ENCODE results near the gene RHBG.
"Not testable (repeated sequence)": the region's sequence is repeated elsewhere in the genome, so short reads cannot be mapped to it uniquely, and the experiment has no call there.

Gene RHBG, protein sequence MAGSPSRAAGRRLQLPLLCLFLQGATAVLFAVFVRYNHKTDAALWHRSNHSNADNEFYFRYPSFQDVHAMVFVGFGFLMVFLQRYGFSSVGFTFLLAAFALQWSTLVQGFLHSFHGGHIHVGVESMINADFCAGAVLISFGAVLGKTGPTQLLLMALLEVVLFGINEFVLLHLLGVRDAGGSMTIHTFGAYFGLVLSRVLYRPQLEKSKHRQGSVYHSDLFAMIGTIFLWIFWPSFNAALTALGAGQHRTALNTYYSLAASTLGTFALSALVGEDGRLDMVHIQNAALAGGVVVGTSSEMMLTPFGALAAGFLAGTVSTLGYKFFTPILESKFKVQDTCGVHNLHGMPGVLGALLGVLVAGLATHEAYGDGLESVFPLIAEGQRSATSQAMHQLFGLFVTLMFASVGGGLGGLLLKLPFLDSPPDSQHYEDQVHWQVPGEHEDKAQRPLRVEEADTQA

DNA sequence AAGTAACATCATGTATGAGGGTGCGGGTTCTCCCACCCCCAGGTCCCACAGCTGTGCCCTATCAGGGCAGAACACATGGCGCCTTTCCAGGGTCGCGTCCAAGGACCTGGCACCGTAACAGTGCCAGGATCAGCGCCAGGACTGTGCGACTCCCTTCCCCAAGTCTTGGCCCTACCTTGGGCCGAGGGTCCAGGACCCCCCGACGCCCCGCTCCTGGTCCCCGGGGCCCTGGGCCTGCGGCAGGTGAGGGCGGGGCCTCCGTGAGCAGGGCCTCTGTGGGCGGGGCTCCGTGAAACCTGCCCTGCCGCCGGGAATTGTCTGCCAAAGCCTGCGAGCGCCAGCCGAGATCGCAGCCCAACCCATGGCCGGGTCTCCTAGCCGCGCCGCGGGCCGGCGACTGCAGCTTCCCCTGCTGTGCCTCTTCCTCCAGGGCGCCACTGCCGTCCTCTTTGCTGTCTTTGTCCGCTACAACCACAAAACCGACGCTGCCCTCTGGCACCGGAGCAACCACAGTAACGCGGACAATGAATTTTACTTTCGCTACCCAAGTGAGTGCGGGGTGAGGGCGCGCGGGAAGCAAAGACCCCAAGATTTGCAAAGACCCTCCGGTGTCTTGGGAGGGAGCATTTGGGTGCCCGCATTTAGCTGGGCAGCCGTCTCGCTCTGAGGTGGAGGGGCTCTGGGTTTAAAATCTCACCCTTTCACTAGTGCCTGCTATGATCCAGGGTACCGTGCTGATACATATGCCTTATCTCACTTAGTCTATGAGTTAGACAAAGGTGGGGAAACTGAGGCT lies at the start of gene RHBG:
Gene RHBG (plus strand): TSS at position 323 of the 796 bp plus-strand sequence. CDS start 39 bp downstream, at position 362.
- DNase-seq (ENCODE audit: low read depth, low spot score): peak; percentile 87

DNA sequence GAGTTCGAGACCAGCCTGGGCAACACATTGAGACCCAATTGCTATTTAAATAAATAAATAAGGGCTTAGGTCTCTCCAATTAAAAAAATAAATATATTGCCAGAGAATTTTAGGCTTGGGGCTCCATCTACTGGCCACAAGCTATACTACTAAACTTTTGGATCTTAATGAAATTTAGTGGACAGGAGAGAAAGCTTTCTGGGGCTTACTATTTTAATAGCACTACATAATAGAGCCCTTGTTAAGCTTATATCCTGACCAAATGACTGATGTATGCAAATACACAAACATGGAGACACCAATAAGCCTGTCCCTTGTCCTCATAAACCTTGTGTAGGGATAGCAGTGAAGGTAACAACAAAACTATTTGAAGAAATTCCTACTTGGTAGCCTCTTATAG lies 49.3 kb upstream of the RHBG start:
- DNase-seq (ENCODE audit: low read depth, low spot score): no peak

GRCh38 chr1:156320560-156320959 lies 48.5 kb upstream of the RHBG start:
- no peak for DNase-seq (ENCODE audit: low read depth, low spot score)

- DNase-seq (ENCODE audit: low read depth, low spot score): not testable (repeated sequence)
Measured at GRCh38 chr1:156323179-156323578, 45.8 kb upstream of the RHBG start.

DNA sequence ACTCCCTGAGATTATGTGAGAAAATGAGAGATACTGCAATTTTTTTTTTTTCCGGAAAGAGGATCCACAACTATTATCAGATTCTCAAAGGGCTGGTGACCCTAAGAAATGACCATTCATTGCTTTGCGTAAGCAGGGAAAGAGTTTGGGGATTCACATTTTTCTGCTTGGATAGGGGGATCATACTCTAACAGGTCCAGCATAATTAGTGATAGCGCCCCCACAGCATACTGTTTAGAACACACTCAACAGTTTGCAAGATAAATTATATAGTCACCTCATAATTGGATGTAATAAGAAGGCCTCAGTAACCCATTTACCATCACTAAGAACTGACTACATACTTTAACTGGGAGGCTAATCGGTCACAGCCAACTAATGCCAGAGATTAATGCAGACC lies 32.8 kb upstream of the RHBG start:
- DNase-seq (ENCODE audit: low read depth, low spot score): no peak

DNA sequence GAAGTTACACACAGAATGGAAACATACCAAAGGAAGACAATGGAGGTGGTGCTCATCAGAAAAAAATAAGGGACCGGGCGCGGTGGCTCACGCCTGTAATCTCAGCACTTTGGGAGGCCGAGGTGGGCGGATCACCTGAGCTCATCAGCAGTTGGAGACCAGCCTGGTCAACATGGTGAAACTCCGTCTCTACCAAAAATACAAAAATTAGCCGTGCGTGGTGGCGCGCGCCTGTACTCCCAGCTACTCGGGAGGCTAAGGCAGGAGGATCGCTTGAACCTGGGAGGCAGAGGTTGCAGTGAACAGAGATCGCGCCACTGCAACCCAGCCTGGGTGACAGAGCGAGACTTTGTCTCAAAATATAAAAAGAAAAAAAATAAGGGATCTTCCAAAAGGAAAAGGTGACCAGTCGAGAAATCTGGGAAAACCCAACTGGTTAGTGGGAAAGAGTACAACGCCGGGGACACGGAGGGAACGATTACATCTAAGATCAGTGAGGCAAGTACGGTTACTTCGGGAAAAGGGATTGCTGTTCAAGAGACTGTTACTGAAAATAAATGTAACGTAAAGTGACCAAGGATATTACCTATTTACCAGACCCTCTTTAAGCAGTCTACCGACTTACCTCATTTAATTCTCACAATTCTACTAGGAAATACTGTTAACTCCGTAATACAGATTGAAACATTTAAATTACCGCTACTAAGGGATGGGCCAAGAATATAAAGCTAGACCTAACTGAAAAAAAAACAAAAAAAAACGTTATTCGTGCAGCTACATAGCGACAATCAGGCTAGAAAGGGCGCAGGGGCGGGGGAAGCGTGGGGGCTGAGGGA lies 31.7 kb upstream of the RHBG start:
- peak; percentile 20 for DNase-seq (ENCODE audit: low read depth, low spot score)

GRCh38 chr1:156337888-156338179 lies 31.2 kb upstream of the RHBG start:
- DNase-seq (ENCODE audit: low read depth, low spot score): no peak

- peak; percentile 100 for DNase-seq (ENCODE audit: low read depth, low spot score)
Measured at GRCh38 chr1:156338180-156338976, 30.6 kb upstream of the RHBG start, which contains the start of the genes CCT3 and TSACC. Gene CCT3, minus strand, starts transcription at chr1:156338292. Its CDS starts 108 bp downstream, at chr1:156338184. Gene TSACC, plus strand, starts transcription at chr1:156338526. Its CDS starts 1,232 bp downstream, at chr1:156339758.

DNA sequence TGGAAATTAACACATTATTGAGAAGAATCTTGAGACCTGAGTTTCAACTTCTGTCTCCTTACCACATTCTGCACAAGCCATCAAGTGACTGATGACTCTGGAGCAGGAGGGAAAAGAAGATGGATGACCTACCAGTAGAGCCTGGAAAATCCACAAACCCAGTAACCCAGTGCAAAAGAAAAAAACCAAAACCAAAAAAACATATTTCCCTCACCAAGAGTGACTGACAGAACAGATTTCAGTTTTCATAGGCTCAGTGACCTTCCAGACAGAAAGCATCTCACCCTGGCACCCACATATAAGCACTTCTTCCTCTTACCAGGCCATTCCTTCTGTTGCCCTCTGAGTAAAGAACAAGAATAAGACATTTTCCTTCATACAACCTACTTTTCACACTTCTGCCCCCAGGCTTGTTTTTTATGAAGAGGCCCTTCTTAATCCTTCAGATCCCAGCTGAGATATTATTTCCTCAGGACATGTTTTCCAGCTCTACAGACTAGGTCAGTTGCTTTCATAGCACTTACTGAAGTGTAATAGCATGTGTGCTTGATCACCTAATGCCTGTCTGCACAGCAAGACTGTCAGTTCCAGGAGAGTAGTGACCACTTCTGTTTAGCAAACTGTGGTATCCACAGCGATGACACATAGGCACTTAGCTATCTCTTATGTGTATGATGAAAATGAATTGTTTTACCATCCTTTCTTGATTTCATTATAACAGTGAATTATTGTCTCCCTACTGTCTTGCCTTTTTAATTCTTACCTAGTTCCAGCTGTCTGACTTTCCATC lies 26.6 kb upstream of the RHBG start:
- DNase-seq (ENCODE audit: low read depth, low spot score): no peak

- DNase-seq (ENCODE audit: low read depth, low spot score): no peak
Measured at GRCh38 chr1:156344409-156344808, 24.6 kb upstream of the RHBG start.

- DNase-seq (ENCODE audit: low read depth, low spot score): not testable (repeated sequence)
Measured at GRCh38 chr1:156346035-156346434, 23.0 kb upstream of the RHBG start.

DNA sequence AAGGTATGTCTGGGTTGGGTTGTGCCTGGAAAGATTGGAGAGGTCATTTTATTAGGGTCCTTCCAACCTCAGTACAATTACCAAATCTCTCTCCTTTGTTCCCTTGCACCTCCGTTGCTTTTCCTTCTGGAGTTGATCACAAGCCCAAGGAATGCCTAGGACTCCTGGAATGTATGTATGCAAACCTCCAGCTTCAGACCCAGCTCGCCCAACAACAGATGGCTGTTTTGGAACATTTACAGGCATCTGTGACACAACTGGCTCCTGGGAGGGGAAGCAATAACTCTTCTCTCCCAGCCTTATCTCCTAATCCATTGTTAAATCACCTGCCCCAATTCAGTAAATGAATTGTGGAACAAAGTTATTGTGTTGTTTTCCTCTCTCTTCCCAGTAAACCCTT lies 22.4 kb upstream of the RHBG start:
- DNase-seq (ENCODE audit: low read depth, low spot score): peak; percentile 52

- no peak for DNase-seq (ENCODE audit: low read depth, low spot score)
Measured at GRCh38 chr1:156347331-156347730, 21.7 kb upstream of the RHBG start.

- not testable (repeated sequence) for DNase-seq (ENCODE audit: low read depth, low spot score)
Measured at GRCh38 chr1:156352481-156352880, 16.5 kb upstream of the RHBG start.

DNA sequence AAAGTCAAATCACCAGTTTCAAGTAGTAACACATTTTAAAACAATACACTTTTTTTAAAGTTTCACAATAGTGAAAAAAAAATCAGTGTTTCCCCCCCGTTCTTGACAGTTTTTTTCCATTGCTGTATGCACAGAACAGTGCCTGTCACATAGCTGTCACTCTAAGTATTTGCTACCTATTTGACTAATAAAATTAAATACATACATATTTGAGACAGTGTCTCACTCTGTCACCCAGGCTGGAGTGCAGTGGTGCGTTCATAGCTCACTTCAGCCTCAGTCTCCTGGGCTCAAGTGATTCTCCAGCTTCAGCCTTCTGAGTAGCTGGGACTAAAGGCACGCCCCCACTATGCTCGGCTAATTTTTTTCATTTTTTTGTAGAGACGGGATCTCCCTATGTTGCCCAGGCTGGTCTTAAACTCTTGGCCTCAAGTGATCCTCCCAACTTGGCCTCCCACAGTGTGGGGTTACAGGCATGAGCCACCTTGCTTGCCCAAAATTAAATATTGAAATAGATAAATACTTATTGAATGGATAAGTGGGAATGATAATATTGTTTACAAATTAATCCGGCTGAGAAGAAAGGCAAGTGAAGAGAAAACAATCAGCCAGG lies 12.6 kb upstream of the RHBG start:
- DNase-seq (ENCODE audit: low read depth, low spot score): no peak

- peak; percentile 93 for DNase-seq (ENCODE audit: low read depth, low spot score)
Measured at GRCh38 chr1:156356875-156357534, 12.0 kb upstream of the RHBG start.

DNA sequence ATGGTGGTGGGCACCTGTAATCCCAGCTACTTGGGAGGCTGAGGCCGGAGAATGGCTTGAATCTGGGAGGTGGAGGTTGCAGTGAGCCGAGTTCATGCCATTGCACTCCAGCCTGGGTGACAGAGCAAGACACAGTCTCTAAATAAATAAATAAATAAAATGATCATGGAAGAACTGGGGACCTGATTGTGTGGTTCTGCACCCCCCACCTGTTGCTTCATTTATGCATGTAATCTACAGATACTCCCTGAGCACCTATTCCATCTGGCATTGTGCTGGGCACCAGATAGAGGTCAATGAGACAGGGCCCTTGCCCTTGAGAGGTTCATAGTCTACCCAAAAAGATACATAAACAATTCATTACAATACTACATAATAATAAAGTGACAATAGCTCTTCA lies 11.0 kb upstream of the RHBG start:
- DNase-seq (ENCODE audit: low read depth, low spot score): no peak

DNA sequence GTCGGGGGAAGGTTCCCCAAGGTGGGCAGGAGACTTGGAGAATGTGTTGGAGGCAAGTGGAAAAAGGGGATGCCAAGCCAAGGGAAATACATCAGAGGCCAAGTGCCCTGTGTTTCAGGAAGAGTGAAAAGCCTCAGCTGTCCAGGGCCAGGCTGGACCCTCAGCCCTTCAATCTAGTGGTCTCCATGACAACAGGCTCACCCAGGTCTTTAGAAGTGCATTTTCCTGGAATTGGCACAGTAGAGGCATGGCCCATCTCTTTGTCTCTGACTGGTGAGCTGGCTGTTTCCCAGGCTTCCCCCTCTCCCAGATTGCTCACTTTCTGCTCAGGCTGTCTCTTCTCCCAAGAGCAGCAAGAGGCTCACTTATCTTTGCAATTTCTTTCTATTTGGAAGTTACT lies 10.4 kb upstream of the RHBG start:
- no peak for DNase-seq (ENCODE audit: low read depth, low spot score)

- no peak for DNase-seq (ENCODE audit: low read depth, low spot score)
Measured at GRCh38 chr1:156359249-156359648, 9.8 kb upstream of the RHBG start.

All from ELF-1 (cell line).